ENCODE results near the gene SNX25. TPM values are rescaled to one million over a fixed set of nuclear protein-coding genes. Genes with fewer than 3 reads are reported as not detected.

Gene SNX25
- total RNA-seq, 1 donor from 2014 or later = 13.0 TPM

DNA sequence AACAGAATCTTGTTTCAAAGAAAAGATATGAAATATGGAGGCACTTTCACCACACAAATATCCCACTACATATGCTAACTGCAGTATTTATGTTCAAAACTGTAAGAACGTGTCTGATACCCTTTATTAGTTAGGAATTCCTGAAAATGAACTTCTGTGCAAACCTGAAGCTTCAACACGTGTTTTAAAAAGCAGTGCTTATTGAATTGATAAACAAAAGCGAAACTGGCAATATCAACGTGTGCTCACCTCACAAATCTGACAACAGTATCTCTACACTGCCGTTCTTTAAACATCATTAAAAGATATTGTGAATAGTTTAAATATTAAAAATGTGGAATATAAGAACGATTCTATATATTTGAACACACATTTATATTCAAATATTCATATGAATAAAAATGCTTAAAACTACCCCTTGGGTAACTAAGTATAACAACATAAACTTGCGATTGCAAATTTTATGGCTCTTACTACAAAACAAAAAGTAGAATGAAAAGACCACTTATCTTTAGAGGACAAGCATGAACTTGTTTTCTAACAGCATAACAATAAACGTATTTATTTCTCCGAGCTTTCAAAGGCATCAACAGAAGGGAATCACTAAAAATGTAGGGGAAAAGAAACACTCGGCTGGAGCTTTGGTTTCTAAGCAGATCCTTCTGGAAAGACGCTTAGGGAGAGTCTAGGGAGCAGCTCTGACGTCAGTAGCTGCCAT is 186.0 kb downstream of the SNX25 start, which contains the start of gene LRP2BP:
Gene LRP2BP (minus strand): TSS at position 687 of the 718 bp plus-strand sequence. CDS start 17,738 bp downstream, outside the sequence.
- Histone ChIP-seq H3K4me3 (peak within 1 kb of the TSS; percentile 80 to 83), H3K9me3 (no peaks in the 10 kb centered on the region), H3K36me3 (peaks cover 0 to 4% of the 10 kb centered on the region in 2 donors), H3K4me1 (peaks cover 14% of the 10 kb centered on the region), H3K27ac (peak within 1 kb of the TSS; percentile 100), H3K27me3 (no peaks in the 10 kb centered on the region)
- TF ChIP-seq, protein P1, sequence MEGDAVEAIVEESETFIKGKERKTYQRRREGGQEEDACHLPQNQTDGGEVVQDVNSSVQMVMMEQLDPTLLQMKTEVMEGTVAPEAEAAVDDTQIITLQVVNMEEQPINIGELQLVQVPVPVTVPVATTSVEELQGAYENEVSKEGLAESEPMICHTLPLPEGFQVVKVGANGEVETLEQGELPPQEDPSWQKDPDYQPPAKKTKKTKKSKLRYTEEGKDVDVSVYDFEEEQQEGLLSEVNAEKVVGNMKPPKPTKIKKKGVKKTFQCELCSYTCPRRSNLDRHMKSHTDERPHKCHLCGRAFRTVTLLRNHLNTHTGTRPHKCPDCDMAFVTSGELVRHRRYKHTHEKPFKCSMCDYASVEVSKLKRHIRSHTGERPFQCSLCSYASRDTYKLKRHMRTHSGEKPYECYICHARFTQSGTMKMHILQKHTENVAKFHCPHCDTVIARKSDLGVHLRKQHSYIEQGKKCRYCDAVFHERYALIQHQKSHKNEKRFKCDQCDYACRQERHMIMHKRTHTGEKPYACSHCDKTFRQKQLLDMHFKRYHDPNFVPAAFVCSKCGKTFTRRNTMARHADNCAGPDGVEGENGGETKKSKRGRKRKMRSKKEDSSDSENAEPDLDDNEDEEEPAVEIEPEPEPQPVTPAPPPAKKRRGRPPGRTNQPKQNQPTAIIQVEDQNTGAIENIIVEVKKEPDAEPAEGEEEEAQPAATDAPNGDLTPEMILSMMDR (IDR thresholded peaks at IDR 0.05) = no peak
- TF ChIP-seq POLR2AphosphoS5 (IDR thresholded peaks at IDR 0.05; ENCODE audit: insufficient read depth in 1 of 2, low read depth in 1 of 2) = peak in 1 of 2 donors; percentile 93
- TF ChIP-seq POLR2A (IDR thresholded peaks at IDR 0.05) = no peak
- DNase-seq (ENCODE audit: extremely low spot score in 2 of 2) = no peak
- intact Hi-C loops (cut with DNase I) = loop anchor here (10.0 kb wide), 2 partner anchors 189 to 191 kb away; partner anchors contain the start of genes CFAP97 and SNX25

DNA sequence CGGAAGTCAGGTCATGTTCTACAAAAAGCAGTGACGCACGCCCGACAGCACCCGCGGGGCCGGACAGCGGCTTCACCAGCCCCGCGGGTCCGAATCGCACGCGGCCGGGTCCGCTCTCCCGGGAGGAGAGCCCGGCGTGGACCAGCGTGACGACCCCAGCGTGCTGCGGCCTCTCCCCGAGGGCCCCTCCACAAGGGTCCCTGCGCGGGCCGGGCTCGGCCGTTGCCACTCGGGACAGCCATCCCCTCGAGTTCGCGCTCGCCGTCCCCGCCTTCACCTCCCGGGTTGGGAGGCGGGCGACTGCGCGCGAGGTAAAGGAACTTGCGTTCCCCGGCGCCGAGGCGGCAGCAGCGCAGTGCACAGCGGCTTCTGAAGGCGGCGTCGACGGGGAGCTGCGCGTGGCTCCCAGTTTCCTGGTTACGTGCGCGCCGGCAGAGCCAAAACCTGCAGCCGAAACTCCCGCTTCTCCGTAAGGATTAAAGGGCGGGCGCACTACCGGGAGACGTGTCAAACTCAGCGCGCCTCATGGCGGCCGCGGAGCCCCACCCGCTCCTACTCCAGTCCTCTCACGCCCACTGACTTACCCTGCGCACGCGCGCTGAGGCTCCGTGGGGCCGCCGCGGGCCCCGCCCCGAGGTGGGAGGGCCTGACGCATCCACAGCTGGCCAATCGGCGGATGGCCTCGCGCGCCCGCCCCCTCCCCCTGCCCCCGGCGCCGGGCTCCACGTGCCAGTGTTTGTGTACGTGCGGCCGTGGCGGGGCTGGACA is 186.7 kb downstream of the SNX25 start:
- H3K4me1 ChIP-seq = peaks cover 14% of the 10 kb centered on the region
- H3K4me3 ChIP-seq = peak overlapping the region; percentile 80 to 83
- H3K27ac ChIP-seq = peak overlapping the region; percentile 100
- TF ChIP-seq, protein P1 (IDR thresholded peaks at IDR 0.05) = no peak
- peak; percentile 65 to 88 for TF ChIP-seq POLR2A (IDR thresholded peaks at IDR 0.05)
- peak; percentile 66 to 97 for TF ChIP-seq POLR2AphosphoS5 (IDR thresholded peaks at IDR 0.05; ENCODE audit: insufficient read depth in 1 of 2, low read depth in 1 of 2)
- intact Hi-C loops (cut with DNase I) = loop anchor here (10.0 kb wide), 2 partner anchors 189 to 191 kb away; partner anchors contain the start of genes CFAP97 and SNX25
- H3K9me3 ChIP-seq = no peaks in the 10 kb centered on the region
- peak; percentile 97 to 98 for DNase-seq (ENCODE audit: extremely low spot score in 2 of 2)
- no peaks in the 10 kb centered on the region for H3K27me3 ChIP-seq
- peaks cover 0 to 4% of the 10 kb centered on the region in 2 donors for H3K36me3 ChIP-seq

DNA sequence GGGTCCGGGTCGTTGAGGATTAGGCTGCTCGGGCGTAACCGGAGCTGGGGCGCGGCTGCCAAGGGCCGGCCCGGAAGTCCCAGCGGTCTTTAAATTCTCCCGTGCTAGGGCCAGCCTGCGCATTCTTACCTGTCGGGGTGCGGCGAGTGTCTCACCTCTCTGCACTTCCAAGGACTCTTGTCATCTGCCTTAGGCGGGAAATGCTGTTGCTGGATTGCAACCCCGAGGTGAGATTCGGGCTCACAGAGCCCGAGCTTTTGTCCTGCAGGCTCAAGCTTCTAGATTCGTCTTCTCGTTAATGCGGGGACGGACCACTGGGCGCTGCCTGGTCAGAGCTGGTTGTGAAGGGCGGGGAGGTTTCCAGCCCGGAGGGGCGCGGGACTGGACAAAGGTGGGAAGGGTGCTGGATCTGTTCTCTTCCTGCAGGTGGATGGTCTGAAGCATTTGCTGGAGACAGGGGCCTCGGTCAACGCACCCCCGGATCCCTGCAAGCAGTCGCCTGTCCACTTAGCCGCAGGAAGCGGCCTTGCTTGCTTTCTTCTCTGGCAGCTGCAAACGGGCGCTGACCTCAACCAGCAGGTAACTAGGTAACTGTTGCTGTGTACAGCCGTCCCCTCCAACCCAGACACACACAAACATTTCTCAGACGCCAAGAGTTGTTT is 187.5 kb downstream of the SNX25 start, which contains the start of gene ANKRD37:
Gene ANKRD37 (plus strand): TSS at position 118 of the 662 bp plus-strand sequence. CDS start 83 bp downstream, at position 201.
- Histone ChIP-seq H3K36me3 (peaks cover 0 to 10% of the 10 kb centered on the region in 2 donors), H3K27me3 (no peaks in the 10 kb centered on the region), H3K27ac (peak within 1 kb of the TSS; percentile 100), H3K4me3 (peak within 1 kb of the TSS; percentile 80 to 83), H3K9me3 (no peaks in the 10 kb centered on the region), H3K4me1 (peaks cover 14% of the 10 kb centered on the region)
- TF ChIP-seq, protein P1 (IDR thresholded peaks at IDR 0.05) = no peak
- TF ChIP-seq POLR2AphosphoS5 (IDR thresholded peaks at IDR 0.05; ENCODE audit: insufficient read depth in 1 of 2, low read depth in 1 of 2) = no peak
- no peak for TF ChIP-seq POLR2A (IDR thresholded peaks at IDR 0.05)
- intact Hi-C loops (cut with DNase I) = loop anchor here (10.0 kb wide), 2 partner anchors 188 to 192 kb away; partner anchors contain the start of genes CFAP97 and SNX25
- peak in 1 of 2 donors; percentile 92 for DNase-seq (ENCODE audit: extremely low spot score in 2 of 2)

DNA sequence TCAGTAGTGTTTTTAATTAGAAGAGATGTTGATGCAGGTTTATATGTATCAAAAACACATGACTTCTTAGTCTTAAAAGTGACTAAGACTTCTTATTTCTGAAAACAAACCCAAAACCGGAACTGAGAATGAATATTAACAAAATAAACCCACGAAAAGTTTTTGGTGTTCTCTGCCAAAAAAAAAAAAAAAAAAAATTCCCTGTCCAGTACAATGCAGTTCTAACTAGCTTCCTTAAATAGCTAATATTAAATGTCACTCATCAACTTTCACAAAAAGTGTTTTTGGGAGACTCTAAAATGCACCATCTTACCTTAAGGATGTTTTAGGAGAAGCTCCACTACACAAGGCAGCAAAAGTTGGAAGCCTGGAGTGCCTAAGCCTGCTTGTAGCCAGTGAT is 189.2 kb downstream of the SNX25 start:
- no peak for DNase-seq (ENCODE audit: extremely low spot score in 2 of 2)
- peaks cover 14% of the 10 kb centered on the region for H3K4me1 ChIP-seq
- no peaks in the 10 kb centered on the region for H3K9me3 ChIP-seq
- H3K27me3 ChIP-seq = no peaks in the 10 kb centered on the region
- H3K36me3 ChIP-seq = peaks cover 0 to 25% of the 10 kb centered on the region in 2 donors
- H3K4me3 ChIP-seq = no peak overlapping the region
- H3K27ac ChIP-seq = no peak overlapping the region
- TF ChIP-seq, protein P1 (IDR thresholded peaks at IDR 0.05) = no peak
- TF ChIP-seq POLR2A (IDR thresholded peaks at IDR 0.05) = no peak
- intact Hi-C loops (cut with DNase I) = loop anchor here (10.0 kb wide), 2 partner anchors 186 to 194 kb away; partner anchors contain the start of genes CFAP97 and SNX25

Data from vagina (tissue), 2 donors.